GM18909 (cell line): ENCODE measurements around the gene NACC2.
"Not testable (repeated sequence)": the region's sequence is repeated elsewhere in the genome, so short reads cannot be mapped to it uniquely, and the experiment has no call there.

ENCODE experiments used
- ATAC-seq: cut with Tn5 transposase; IDR thresholded peaks from one replicate; pipeline ENCODE4 v1.9.1; 2021; ENCODE audit warnings: mild to moderate bottlenecking; ENCODE audit not compliant: unreplicated experiment, poor library complexity

Gene NACC2

DNA sequence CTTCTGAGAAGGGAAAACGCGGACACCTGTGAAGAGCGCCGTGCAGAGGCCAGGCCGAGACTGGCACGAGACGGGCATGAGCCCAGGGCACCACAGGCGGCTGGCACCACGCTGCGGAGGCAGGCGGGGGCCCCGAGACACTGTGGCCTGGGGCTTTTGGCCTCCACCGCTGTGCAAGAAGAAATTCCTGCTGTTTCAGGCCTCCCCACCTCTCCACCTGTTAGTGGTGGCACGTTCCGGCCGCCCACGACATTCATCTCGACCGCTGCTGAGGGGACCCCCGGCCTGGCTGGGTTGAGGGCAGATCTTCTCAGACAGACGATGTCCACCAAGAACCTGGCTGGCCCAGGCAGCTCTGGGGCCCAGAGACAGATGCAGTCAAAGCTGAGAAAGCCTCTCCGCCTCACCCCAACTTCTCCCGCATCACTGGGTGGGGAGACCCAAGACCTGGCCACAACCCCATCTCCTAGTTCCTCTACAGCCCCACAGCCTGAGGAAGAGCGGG, 11.5 kb downstream of the NACC2 start:
- no peak for ATAC-seq

DNA sequence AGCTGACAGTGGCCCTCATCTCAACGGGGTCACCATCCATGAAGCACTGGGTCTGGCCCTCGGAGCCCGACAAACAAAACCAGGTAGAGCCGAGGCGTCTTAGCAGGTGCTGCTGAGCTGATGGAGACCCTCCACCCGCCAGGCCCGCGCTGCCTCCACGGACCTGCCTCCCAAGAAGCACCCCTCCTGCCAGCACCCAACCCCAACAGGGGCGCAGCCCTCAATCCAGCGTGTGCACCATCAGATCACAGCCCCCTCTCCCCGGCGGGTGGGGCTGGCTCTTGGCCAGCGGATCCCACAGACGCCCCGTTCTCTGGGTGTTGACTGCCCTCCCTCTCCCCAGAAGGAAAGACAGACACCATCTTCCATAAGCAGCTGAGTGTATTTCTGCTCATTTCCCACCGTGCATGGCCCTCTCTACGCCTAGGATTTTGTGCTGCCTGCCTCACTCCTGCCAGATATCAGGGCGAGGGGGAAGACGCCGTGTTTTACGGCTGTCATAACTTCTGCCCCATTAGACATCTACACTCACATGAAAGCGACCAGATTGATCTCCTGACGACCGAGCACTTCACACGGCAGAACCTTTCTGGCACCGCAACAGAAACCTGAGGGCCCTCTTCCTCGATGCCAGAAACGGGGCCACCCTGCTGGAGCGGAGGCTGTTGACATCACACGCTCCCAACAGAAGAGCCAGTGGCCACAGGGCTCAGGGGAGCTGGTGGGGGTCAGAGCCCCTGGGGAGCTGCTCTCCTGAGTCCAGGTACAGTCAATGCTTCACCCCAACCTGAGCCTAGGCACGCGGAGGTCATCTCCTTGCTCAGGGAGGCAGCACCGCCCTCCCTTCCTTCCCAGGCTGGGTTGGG, 12.4 kb downstream of the NACC2 start:
- ATAC-seq = no peak

DNA sequence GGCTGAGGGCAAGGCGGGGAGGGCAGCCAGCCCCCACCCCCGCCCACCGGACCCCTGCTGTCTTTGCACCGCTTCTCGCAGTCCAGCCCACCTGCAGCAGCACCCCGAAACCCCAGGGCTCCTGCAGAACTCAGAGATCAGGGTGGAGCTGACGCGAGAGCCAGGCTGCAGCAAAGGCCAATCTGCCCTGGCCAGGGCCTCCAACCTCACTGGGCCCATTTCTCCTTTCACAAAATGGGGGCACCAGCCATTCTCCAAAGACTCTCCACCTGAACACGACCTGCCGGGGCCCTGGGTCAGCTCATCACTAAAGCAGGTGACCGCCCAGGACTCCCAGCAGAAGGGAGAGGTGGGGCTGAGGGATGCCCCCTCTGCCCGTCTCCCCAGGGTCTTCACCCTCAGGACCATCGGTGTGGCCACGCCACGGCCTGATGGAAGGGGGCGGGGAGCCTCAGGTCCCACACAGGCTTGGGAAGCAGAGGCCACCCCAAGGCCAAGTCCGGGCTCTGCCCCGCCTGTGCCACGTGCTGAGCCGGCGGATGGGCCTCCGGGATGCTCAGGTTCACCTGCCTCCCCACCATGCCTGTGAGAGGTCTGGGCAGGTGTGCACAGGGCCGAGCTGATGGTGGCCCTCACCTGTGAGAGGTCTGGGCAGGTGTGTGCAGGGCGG, 13.1 kb downstream of the NACC2 start:
- ATAC-seq = no peak

DNA sequence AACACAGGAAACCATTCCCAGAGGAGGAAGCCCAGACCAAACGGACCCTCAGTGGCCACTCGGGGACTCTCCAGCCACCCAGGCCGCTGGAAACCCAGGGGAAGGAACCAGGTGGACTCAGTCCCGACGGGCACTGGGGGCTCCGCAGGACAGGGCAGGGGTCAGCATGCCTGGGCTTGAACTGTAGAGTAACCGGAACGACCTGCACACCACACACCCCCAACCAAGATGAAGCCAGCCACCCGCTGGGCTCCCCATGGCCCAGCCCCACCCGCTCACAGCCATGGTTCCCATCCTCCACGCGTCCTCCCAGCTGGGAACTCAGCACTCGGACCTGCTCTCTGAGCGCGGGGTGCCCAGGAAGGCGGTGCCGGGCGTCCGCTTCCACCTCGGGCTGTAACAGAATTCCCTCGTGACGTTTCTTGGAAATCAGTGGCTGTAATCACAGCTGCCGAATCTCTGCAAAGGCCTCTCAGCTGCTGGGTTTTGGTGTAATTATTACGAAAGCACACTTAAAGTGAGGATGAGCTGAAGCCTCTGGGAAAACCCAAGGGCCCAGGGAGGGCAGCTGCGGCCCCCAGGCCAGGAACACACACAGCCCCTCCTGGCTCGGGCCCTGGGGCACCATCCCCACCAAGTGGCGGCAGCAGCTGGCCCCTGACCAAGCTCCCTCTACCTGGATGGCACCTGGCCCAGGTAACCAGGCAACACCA, 13.8 kb downstream of the NACC2 start:
- no peak for ATAC-seq

DNA sequence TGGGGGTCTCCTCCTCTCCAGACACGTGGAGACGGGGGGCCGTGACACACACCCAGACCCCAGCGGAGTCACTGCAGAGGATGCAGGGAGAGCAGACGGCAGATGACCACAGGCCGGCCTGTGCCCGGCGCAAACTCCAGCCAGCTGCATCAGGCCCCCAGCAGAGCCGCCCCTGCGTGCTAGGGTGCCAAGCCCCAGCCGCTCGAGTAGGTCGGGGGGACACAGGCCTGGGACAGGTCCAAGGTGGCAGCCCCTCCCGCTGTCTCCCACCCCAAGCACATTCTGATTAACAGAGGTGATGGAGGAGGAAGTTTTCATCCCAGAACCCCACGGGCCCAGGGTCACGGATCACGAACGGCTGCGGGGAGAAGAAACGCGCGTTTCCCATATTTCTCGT, 14.4 kb downstream of the NACC2 start:
- no peak for ATAC-seq

DNA sequence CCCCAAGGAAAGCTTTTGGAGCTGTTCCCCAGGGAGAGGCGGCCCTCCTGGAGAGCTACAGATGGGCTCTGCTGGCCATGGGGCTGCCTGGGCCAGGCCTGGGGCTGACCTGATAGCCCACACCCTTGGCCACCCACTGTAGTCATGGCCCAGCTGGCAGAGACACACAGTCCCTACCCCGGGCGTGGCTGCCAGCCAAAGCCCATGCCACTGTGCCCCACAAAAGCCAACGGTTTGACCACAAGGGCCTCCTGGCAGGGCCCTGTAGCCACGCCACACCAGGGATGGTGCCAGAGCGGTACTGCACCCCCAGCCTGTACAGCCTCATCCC, 15.2 kb downstream of the NACC2 start:
- ATAC-seq = no peak

DNA sequence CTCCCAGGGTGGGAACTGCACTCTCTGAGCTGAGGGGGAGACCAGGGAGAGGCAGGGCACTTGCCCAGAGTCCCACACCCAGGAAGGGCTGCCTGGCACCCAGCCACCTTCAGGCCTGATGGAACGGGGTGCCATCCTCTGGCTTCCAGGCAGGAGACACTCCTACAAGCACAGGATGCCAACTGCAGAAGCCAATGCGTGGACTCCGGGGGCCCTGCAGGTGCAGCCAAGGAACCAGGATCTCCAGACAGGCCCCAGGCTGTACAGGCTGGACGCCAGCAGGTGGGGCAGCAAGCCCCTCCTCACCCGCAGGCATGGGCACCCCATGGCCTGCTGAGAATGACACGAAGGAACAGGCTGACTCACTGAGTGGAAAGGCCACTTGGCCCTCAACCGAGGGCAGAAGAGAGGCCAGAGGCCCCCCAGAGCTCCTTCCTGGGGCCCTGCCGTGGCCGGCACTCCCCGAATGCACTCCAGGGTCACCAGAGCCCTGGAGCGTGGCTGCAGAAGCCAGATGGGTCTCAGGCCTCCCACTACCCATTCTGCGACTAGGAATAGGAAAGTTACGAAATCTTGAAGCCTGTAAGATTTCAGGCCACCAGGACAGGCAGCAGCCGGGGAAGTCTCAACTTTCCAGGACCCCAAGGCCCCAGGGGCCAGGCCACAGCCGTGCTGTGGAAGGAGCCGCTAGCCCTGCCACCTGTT, 15.7 kb downstream of the NACC2 start:
- ATAC-seq = no peak

DNA sequence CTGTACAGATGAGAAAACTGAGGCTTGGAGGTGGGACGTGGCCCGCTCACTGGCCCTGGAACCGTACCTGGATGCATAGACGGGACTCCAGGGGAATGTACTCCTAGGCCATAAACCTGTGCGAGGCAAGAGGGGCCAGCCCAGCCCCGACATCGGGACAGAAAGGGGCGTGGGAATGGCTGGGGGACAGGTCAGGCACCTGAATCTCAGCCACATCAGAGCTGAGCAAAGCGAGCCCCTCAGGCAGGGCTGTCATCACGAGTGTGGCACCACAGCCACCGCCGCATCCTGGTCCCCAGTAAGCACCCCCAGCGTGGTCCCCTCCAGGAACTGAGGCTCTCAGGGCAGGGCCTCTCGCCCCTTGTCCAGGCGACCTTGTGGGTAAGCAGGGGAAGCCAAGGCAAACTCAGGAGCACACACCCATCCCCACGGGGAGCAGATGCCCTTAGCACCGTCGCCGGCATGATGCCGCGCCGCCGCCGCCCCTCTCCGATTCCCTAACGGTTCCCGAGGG, 16.5 kb downstream of the NACC2 start:
- no peak for ATAC-seq

DNA sequence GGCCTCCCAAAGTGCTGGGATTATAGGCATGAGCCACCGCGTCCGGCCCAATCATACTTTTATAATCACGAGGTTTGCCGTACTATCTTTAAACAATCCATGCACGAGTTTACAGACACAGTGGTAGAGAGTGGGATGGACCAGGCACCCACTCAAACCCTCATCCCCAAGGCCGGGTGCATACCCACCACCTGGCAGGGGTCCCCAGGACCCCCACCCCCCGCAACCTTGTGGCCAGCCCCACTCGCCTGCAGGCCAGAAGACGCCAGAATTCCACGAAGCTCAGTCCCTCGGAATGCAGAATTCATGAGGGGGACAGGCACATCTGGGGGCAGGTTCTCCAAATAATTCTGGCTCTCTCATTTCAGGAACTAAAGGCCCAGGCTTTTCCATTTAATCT, 17.1 kb downstream of the NACC2 start:
- no peak for ATAC-seq

DNA sequence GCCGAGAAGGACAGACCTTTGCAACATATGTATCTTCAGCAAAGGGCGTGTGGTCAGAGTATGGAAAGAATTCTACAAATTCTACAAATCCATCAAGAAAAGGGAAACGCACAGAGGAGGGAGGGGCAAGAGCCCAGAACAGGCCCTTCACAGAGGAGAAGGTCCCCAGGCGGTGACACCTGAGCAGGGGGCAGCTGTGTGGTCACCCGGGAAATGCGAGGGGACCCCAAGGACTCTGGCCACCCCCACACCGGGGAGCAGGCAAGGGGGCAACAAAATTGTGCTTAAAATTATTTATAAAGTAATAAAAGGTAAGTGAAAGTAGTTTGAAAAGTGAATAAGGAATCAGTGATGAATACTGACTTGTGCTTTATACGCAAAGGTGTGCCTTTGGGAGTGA, 17.6 kb downstream of the NACC2 start:
- ATAC-seq = no peak

DNA sequence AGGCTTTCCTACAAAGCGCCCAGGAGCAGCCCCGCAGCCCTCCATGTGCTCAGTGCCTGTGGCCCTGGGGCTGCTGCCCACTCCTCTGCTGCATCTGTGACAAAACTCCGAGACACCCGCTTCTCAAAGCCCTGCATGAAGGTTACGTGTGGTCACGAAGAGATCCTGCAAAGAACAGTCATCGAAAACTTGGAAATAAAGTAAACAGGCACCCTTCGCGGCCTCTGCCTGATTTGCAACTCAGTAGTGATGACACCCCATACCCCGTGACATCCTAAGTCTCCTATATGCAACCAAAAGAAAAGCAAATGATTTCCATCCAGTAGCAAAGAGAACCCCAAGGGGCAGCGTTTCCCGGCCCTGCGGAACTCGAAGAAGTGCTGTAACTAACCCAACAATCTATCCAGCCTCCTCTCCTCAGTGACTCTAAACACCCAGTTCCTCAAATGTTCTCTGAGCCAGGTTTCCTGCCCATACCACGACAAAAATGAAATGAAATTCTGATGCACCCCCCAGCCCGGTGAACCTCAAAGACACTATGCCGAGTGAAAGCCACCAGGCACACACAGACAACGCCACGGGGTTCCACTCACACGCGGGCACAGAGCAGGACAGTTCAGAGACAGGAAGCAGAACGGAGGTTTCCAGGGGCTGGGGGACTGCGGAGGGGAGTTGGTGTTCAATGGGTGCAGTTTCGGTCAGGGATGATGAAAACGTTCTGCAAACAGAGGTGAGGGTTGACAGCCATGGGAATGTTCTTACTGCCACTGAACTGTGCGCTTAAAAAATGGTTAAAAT, 19.0 kb downstream of the NACC2 start:
- ATAC-seq = no peak

DNA sequence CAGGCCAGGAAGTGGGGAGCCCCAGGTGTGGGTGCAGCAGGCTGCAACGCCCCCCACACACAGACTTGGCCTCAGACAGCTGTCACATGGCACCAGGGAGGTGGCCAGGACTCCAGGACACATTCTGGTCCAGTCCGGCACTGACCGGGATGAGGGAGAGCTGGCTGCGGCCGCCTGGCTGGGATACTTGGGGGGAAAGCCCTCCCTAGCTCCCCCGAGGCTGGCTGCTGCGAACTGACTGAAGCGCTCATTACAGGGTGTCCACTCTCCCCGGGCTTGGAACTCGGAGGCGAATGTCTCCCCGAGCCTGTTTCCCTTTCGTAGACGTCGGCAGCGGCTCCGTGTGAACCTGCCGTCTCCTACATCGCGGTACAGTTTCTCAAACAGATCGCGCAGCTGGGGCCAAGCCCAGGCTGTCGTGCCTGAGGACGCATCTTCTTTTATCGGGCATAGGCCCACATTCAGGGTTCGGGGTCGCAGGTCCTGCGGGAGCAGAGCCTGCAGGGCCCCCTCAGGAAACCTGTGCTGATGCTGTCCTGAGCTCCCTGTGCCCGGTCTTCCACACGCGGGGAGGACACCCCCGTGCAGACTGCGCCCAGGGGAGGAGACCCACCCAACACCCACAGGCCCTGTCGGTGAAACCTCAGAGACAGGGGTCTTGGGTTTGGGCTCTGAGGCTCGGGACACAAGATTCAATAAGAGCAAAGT, 19.8 kb downstream of the NACC2 start:
- no peak for ATAC-seq

DNA sequence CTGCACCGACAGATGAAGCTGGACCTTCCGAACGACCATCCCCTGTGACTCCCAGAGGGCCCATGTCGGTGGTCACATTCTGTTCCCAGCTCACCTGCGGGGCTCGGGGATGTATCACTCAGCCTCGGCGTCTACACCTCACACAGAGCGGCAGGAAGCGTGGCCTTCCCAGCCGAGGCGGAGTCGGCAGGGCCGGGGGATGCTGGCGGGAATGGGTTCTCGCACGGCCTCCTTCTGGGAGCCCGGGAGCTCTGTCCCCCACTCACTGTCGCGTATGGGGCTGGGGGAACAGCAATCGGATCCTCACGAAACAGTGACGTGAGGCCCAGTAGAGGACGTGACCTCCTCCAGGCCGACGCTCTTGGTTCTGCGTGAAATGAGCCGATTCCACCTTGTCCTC, 20.4 kb downstream of the NACC2 start:
- ATAC-seq = no peak

DNA sequence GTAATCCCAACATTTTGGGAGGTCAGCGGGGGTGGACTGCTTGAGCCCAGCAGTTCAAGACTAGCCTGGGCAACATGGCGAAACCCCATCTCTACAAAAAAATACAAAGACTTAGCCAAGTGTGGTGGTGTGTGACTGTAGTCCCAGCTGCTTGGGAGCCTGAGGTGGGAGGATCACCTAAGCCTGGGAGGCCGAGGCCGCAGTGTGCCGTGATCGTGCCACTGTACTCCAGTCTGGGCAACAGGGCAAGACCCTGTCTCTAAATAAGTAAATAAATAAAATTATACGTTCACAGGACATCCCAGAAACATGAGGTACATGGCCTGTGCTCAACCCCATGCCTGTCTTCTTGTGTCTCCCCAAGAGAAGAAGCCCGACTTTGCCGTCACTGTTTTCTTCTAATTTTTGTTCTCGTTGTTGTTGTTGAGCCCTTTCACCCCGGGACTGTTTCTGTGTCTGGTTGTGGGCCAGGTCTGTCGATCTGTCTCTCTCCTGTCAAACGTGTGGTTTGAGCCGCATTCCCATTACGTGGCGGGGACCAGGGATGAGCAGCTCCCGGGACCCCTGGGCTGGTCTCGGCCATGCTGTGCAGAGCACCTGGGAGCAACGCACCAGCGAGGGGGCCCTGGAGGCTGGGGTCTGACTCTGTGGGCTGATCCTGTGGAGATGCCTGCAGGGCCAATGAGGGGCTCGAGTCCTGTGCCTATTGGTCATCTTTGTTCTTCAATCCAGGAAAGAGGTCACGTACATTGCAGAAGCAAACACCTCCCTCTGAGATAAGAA, 32.2 kb downstream of the NACC2 start:
- ATAC-seq = no peak

DNA sequence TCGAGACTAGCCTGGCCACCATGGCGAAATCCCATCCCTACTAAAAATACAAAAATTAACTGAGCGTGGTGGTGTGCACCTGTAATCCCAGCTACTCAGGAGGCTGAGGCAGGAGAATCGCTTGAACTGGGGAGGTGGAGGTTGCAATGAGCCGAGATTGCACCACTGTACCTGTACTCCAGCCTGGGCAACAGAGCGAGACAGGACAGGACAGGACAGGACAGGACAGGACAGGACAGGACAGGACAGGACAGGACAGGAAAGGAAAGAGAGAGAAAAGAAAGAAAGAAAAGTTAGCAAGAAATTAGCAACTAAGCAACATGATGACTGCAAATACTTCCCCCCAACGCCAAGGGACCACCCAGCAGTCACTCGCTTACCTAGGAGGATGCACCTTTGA, 33.2 kb downstream of the NACC2 start:
- ATAC-seq = not testable (repeated sequence)

DNA sequence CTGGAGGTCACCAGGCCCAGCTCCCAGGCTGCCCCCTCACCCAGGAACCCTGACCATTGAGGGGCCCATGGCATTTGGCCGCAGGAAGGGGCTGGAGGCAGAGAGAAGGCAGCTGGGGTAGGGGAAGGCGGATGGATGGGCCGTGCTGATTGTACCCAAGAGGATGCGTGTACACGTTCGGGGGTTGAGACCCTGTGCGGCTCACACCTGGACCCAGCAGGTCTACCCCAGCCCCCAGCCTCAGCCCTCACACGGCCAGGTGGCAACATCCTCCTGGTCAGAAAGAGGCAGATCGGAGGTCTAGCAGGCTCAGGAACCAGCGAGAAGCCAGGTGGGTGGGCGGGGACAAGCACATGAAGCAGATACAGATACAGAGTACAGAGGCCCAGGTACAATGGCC, 33.7 kb downstream of the NACC2 start:
- no peak for ATAC-seq

DNA sequence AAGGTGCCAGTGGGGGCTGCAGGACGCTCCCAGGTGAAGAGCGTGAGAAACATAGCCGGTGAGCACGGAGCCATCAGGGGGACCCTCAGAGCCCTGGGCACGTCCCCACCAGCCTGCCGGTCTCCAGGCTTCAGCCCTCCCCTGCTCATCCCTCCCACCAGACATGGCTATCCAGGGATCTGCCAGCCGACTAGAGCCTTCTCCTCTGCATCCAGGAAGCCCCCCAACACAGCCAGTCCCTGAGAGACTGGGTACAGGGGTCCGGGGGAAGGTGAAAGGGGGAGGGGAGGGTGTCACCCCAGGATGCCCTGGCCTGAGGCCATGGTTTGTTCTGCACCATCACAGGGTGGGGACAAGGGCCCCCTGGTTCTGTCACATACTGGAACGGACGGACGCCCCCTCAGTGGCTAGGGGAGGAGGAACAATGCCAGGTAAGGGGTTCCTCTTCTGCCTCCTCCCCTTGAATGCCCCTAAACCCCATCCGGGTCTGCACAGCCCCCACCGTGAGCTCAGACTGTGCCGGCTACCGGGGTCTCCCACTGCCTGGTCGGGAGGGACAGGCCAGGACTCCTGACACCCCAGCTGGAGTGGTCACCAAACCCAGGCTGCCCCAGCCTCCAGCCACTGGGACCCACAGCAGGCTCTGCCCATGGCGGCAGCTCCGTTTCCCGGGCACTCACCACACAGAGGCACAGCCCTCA, 34.3 kb downstream of the NACC2 start:
- no peak for ATAC-seq
